ENCODE results near the gene IGFL1. TPM values are rescaled to one million over a fixed set of nuclear protein-coding genes. Genes with fewer than 3 reads are reported as not detected.
"Not testable (repeated sequence)": the region's sequence is repeated elsewhere in the genome, so short reads cannot be mapped to it uniquely, and the experiment has no call there.

The IGFL1 gene
- total RNA-seq, 4 donors from 2014 or later, result 1.2 TPM; not detected in 3

DNA sequence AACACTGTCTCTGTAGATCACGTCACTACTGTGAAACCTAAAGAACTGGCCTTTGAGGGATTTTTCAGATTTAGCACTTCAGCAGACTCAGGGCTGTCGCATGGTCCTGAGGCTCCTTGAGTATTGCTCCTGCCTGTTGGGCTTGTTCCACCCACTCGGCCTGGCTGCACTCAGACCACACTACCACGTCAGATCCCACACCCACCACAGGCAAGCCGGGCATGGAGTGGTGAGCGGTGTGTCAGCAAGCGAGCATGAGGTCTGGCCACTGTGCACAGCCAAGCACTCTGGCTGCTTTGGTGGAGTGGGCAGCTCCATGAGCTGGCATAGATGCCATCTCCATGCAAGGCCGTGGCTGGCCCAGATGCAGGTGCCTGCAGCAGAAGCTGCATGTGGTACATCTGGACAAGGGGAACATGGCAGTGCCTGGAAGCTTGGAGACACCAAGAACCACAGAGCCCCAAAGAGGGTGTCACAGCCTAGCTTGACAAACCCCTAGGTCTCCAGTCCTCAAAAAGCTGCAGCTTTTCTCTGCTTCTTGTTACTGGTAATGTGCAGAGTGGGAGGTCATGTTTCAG is 9.4 kb upstream of the IGFL1 start:
- WGBS, 2 donors (ENCODE audit: low coverage in 1 of 2), result 63 to 67% methylated on average over 1 to 3 of the region's 8 CpGs
- Histone ChIP-seq H3K27ac (no peak overlapping the region), H3K4me3 (no peak overlapping the region), H3K4me1 (peaks cover 0 to 20% (median 5%) of the 10 kb centered on the region in 3 donors), H3K36me3 (no peaks in the 10 kb centered on the region), H3K27me3 (peaks cover 12% of the 10 kb centered on the region), H3K9me3 (no peaks in the 10 kb centered on the region)
- TF ChIP-seq, protein P1, sequence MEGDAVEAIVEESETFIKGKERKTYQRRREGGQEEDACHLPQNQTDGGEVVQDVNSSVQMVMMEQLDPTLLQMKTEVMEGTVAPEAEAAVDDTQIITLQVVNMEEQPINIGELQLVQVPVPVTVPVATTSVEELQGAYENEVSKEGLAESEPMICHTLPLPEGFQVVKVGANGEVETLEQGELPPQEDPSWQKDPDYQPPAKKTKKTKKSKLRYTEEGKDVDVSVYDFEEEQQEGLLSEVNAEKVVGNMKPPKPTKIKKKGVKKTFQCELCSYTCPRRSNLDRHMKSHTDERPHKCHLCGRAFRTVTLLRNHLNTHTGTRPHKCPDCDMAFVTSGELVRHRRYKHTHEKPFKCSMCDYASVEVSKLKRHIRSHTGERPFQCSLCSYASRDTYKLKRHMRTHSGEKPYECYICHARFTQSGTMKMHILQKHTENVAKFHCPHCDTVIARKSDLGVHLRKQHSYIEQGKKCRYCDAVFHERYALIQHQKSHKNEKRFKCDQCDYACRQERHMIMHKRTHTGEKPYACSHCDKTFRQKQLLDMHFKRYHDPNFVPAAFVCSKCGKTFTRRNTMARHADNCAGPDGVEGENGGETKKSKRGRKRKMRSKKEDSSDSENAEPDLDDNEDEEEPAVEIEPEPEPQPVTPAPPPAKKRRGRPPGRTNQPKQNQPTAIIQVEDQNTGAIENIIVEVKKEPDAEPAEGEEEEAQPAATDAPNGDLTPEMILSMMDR (IDR thresholded peaks at IDR 0.05), result no peak
- no peak for TF ChIP-seq EP300 (IDR thresholded peaks at IDR 0.05)
- no peak for TF ChIP-seq POLR2A (IDR thresholded peaks at IDR 0.05)
- no peak for TF ChIP-seq POLR2AphosphoS5 (IDR thresholded peaks at IDR 0.05)
- no peak for ATAC-seq

DNA sequence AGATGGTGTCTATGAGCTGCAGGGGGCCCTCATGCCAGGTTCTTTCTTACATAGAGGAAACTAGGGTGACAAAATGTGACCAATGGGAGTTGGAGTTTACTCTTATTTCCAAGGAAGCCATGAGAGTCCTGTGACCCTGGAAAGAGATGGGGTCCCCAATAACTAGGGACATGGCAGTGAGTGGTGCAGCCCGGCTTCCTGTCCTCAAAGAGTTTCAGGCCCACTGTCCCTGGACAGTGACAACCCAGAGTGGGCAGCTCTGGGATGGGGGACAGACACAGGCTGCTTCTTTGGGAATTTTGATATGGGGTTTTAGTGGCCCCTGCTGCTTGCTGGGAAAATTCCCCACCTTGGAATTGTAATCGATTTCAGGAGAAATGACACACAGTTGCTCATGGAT is 8.4 kb upstream of the IGFL1 start:
- ATAC-seq, result no peak
- H3K4me3 ChIP-seq, result no peak overlapping the region
- no peaks in the 10 kb centered on the region for H3K9me3 ChIP-seq
- WGBS, 2 donors (ENCODE audit: low coverage in 1 of 2), result 91% methylated on average over 1 of the region's 2 CpGs; no CpG with 5 or more reads in 1 of the 2 donors
- no peaks in the 10 kb centered on the region for H3K36me3 ChIP-seq
- H3K4me1 ChIP-seq, result peaks cover 0 to 20% (median 5%) of the 10 kb centered on the region in 3 donors
- H3K27me3 ChIP-seq, result peaks cover 18% of the 10 kb centered on the region
- TF ChIP-seq POLR2AphosphoS5 (IDR thresholded peaks at IDR 0.05) (no peak), POLR2A (IDR thresholded peaks at IDR 0.05) (no peak), EP300 (IDR thresholded peaks at IDR 0.05) (no peak)
- TF ChIP-seq, protein P1 (IDR thresholded peaks at IDR 0.05), result no peak
- H3K27ac ChIP-seq, result no peak overlapping the region

DNA sequence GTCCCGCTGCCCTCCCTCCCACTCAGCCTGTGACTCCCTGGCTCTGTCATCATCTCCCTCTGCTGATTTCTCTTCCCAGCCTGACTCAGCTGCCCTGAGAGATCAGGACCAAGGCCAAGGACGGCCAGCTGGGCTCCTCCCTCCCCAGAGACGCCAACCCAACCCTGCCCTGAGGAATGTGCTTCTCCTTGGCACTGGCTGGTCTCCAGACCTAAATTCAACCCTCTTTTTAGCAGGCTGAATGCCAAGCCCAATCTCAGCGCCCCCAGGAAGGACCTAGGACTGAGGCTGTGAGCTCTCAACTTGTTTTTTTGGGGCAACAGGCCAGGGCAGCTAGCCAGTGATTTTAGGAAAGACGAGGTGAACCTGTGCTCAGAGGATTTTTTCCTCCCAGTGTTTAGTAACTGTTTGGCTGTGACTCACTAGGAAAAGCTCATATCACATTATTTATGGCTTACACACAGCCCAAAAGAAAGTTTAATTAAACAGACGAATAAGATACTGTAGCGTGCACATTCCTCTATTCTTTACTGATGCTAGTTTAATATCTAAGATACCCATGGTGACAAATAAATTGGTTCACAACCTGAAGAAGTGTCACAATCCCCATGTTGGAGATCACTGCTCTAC is 7.4 kb upstream of the IGFL1 start:
- ATAC-seq, result peak; percentile 83
- H3K36me3 ChIP-seq, result no peaks in the 10 kb centered on the region
- TF ChIP-seq POLR2A (IDR thresholded peaks at IDR 0.05), result no peak
- TF ChIP-seq POLR2AphosphoS5 (IDR thresholded peaks at IDR 0.05), result peak; percentile 92
- H3K4me1 ChIP-seq, result peaks cover 0 to 20% (median 5%) of the 10 kb centered on the region in 3 donors
- H3K27me3 ChIP-seq, result peaks cover 28% of the 10 kb centered on the region
- H3K27ac ChIP-seq, result peak overlapping the region in 3 of 4 donors; percentile 40 to 68 (median 53)
- 14 to 15% methylated on average over 3 to 5 of the region's 7 CpGs for WGBS, 2 donors (ENCODE audit: low coverage in 1 of 2)
- no peaks in the 10 kb centered on the region for H3K9me3 ChIP-seq
- no peak overlapping the region for H3K4me3 ChIP-seq

DNA sequence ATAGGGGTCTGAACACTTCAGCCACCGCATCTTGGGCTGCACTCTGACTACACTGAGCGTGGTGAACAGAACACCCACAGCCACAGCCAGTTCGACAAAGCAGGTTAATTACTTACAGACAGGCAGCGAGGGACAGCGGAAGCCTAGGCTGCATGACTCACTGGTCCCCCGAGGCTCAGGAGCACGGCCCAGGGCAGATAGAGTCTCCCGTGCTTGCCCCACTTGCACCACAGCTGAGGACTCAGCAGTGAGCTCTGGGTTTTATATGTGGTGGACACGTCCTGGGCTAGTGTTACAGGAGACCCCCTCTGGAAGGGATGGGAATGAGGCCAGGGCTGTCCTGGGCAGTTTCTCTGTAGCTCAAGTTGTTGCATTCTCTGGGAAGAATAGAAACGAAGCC is 5.8 kb upstream of the IGFL1 start:
- Histone ChIP-seq H3K4me1 (peaks cover 0 to 20% (median 5%) of the 10 kb centered on the region in 3 donors), H3K27me3 (peaks cover 42% of the 10 kb centered on the region)
- H3K27ac ChIP-seq, H3K36me3 ChIP-seq, H3K4me3 ChIP-seq, H3K9me3 ChIP-seq, ATAC-seq: not testable (repeated sequence)
- 93% methylated on average over 3 of the region's 10 CpGs; no CpG with 5 or more reads in 1 of the 2 donors for WGBS, 2 donors (ENCODE audit: low coverage in 1 of 2)

DNA sequence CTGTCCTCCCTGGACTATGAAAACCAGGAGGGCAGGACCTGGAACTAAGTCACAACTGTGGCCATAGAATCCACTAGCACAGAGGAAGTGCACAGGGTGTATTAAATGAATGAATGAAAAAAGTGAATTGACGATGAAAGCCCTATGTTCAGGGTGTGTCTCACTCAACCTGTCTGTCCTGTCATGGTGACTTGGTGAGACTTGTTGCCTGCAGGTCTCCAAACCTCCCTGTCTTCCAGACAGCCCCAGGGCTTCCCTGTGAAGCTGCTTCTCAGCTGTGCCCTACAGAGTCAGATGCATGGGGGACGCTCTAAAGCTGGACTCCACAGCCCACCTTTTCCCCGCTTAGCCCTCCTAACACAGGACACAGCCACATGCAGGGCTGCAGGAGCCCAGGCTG is 4.8 kb upstream of the IGFL1 start:
- Histone ChIP-seq H3K4me1 (peaks cover 0 to 20% (median 5%) of the 10 kb centered on the region in 3 donors), H3K27me3 (peaks cover 52% of the 10 kb centered on the region), H3K27ac (no peak overlapping the region), H3K4me3 (no peak overlapping the region), H3K36me3 (no peaks in the 10 kb centered on the region), H3K9me3 (no peaks in the 10 kb centered on the region)
- TF ChIP-seq EP300 (IDR thresholded peaks at IDR 0.05) (no peak), POLR2A (IDR thresholded peaks at IDR 0.05) (no peak), POLR2AphosphoS5 (IDR thresholded peaks at IDR 0.05) (no peak)
- TF ChIP-seq, protein P1 (IDR thresholded peaks at IDR 0.05), result no peak
- WGBS, 2 donors (ENCODE audit: low coverage in 1 of 2), result 90% methylated on average over 2 of the region's 3 CpGs; no CpG with 5 or more reads in 1 of the 2 donors
- no peak for ATAC-seq

DNA sequence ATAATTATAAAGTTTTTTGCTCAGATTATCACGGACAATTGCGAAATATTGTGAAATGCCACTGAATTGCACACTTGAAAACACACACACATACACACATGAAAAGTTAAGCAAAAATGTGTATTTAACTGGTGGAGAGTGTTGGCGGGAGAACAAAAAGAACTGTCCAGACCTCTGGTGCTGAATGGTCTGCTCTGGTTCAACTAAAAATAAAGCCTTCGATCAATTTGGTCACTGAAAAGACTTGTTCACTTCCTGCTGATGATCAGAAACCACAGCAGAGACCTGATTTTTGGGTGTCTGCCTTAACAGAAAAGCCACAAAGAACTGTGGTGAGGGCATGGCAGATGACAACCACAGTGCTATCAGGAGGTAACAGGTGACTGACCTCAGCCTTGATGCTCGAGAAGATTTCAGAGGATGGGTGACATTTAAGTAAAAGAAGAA is 4.0 kb upstream of the IGFL1 start:
- no peaks in the 10 kb centered on the region for H3K36me3 ChIP-seq
- H3K4me3 ChIP-seq, result no peak overlapping the region
- H3K27me3 ChIP-seq, result peaks cover 59% of the 10 kb centered on the region
- H3K9me3 ChIP-seq, result no peaks in the 10 kb centered on the region
- 34 to 58% methylated on average over 5 of the region's 5 CpGs for WGBS, 2 donors (ENCODE audit: low coverage in 1 of 2)
- no peak for ATAC-seq
- H3K27ac ChIP-seq, result no peak overlapping the region
- no peak for TF ChIP-seq EP300 (IDR thresholded peaks at IDR 0.05)
- TF ChIP-seq, protein P1 (IDR thresholded peaks at IDR 0.05), result no peak
- TF ChIP-seq POLR2AphosphoS5 (IDR thresholded peaks at IDR 0.05), result no peak
- no peak for TF ChIP-seq POLR2A (IDR thresholded peaks at IDR 0.05)
- H3K4me1 ChIP-seq, result peaks cover 0 to 20% (median 5%) of the 10 kb centered on the region in 3 donors

All from gastroesophageal sphincter (tissue), 4 donors.